ENCODE results near the gene LYPD1.

DNA sequence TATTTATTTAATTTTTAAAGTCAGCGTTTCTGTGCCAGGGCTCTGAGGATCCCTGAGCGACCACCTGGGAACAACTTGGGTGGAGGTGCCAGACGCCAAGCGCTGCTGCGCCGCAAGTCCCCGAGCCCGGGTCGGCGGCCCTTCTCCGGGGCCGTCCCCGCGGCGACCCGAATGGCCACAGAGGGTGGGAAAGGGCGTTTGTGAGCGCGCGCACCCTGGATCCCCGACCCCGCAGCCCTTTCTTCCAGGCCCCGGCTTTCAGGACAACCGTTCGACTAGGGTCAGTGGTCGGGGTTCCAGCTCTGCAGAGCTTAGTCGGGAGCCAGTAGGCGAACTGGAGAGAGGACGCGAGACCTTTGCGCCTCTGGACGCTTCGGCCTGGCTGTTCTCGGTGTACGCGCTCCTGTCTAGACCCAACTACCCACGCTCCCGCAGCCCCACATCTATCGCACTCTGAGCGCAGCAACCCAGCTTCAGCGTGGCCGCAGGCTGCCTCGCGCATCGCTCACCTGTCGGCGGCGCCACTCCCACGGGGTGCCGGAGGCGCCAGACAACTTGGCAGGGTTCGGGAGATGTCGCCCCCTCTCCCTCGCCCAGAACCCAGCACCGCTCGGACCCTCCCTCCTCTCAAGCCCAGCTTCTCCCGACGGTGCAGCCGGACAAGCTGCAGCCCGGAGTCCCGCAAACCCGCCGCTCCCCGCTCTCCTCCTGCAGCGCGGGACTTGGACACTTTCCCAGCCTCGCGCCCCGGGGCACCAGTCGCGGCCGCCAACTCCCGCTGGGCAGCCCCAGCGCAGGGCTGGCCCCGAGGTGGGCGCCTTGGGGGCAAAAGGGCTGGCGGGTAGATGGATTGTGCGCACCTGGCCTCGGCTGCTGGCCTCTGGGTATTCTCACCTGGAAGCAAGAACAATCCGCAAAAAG is 758 bp downstream of the LYPD1 start:
- no peak for TF ChIP-seq POLR2AphosphoS5 (IDR thresholded peaks at IDR 0.05; ENCODE audit: low read depth)
- peak; percentile 49 for TF ChIP-seq EZH2 (IDR thresholded peaks at IDR 0.05; ENCODE audit: low read depth, unreplicated experiment)
- no peak for TF ChIP-seq JUNB (IDR thresholded peaks at IDR 0.05; ENCODE audit: unreplicated experiment)
- TF ChIP-seq, protein P1, sequence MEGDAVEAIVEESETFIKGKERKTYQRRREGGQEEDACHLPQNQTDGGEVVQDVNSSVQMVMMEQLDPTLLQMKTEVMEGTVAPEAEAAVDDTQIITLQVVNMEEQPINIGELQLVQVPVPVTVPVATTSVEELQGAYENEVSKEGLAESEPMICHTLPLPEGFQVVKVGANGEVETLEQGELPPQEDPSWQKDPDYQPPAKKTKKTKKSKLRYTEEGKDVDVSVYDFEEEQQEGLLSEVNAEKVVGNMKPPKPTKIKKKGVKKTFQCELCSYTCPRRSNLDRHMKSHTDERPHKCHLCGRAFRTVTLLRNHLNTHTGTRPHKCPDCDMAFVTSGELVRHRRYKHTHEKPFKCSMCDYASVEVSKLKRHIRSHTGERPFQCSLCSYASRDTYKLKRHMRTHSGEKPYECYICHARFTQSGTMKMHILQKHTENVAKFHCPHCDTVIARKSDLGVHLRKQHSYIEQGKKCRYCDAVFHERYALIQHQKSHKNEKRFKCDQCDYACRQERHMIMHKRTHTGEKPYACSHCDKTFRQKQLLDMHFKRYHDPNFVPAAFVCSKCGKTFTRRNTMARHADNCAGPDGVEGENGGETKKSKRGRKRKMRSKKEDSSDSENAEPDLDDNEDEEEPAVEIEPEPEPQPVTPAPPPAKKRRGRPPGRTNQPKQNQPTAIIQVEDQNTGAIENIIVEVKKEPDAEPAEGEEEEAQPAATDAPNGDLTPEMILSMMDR (conservative IDR thresholded peaks at IDR 0.05; ENCODE audit: low read depth in 2 of 2): peak; percentile 19 to 59; a peak in 3 of 4 replicates
- TF ChIP-seq STAT1 (IDR thresholded peaks at IDR 0.05; ENCODE audit: unreplicated experiment): no peak
- no peak for TF ChIP-seq EZH2phosphoT487 (IDR thresholded peaks at IDR 0.05; ENCODE audit: unreplicated experiment)
- TF ChIP-seq ZNF331 (CRISPR knock-in tag; IDR thresholded peaks at IDR 0.05; ENCODE audit: low read depth): no peak
- TF ChIP-seq NANOG (IDR thresholded peaks at IDR 0.05; ENCODE audit: borderline replicate concordance): no peak
- TF ChIP-seq, protein P2, sequence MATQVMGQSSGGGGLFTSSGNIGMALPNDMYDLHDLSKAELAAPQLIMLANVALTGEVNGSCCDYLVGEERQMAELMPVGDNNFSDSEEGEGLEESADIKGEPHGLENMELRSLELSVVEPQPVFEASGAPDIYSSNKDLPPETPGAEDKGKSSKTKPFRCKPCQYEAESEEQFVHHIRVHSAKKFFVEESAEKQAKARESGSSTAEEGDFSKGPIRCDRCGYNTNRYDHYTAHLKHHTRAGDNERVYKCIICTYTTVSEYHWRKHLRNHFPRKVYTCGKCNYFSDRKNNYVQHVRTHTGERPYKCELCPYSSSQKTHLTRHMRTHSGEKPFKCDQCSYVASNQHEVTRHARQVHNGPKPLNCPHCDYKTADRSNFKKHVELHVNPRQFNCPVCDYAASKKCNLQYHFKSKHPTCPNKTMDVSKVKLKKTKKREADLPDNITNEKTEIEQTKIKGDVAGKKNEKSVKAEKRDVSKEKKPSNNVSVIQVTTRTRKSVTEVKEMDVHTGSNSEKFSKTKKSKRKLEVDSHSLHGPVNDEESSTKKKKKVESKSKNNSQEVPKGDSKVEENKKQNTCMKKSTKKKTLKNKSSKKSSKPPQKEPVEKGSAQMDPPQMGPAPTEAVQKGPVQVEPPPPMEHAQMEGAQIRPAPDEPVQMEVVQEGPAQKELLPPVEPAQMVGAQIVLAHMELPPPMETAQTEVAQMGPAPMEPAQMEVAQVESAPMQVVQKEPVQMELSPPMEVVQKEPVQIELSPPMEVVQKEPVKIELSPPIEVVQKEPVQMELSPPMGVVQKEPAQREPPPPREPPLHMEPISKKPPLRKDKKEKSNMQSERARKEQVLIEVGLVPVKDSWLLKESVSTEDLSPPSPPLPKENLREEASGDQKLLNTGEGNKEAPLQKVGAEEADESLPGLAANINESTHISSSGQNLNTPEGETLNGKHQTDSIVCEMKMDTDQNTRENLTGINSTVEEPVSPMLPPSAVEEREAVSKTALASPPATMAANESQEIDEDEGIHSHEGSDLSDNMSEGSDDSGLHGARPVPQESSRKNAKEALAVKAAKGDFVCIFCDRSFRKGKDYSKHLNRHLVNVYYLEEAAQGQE (IDR thresholded peaks at IDR 0.05; ENCODE audit: unreplicated experiment): no peak
- TF ChIP-seq CREB1 (CRISPR knock-in tag; IDR thresholded peaks at IDR 0.05; ENCODE audit: low read depth): no peak
- TF ChIP-seq, protein P3, sequence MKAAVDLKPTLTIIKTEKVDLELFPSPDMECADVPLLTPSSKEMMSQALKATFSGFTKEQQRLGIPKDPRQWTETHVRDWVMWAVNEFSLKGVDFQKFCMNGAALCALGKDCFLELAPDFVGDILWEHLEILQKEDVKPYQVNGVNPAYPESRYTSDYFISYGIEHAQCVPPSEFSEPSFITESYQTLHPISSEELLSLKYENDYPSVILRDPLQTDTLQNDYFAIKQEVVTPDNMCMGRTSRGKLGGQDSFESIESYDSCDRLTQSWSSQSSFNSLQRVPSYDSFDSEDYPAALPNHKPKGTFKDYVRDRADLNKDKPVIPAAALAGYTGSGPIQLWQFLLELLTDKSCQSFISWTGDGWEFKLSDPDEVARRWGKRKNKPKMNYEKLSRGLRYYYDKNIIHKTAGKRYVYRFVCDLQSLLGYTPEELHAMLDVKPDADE (IDR thresholded peaks at IDR 0.05): no peak
- no peak for TF ChIP-seq ZNF114 (CRISPR knock-in tag; IDR thresholded peaks at IDR 0.05)
